NAMALWA (cell line): ENCODE results near the gene PLB1.

Experiments used
- DNase-seq: peaks from one replicate; pipeline ENCODE4 v3.0.0-alpha.2; 2015; ENCODE audit warnings: low spot score

PLB1 gene

DNA sequence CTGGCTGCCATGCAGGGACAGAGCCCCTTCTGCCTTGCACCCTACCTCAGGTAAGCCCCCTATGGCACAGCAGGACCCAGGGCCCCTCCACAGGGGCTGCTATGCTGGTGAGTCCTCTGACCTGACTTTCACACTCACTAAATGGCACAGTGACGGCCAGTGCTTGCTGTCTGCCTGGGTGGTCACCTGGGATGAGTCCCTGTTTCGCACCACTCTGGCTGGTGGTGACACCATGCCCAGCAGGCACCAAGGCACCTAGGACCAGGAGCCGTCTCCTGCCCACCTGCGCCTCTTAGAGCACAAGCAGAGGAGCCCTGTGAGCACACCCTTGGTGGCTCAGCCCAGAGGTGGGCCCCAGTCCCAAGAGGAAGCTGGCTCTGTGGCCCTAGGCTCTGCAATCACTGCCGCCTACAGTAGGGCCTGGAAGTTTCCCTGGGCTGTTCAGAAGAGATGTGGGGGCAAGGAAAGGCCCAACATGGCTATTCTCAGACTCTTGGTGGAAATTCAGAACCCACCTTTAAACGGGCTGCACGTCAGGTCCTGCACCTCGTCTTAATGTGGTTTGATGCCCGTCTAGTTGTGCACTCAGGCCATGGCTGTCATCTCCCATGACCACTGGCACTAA lies 96.0 kb downstream of the PLB1 start:
- DNase-seq, result no peak

DNA sequence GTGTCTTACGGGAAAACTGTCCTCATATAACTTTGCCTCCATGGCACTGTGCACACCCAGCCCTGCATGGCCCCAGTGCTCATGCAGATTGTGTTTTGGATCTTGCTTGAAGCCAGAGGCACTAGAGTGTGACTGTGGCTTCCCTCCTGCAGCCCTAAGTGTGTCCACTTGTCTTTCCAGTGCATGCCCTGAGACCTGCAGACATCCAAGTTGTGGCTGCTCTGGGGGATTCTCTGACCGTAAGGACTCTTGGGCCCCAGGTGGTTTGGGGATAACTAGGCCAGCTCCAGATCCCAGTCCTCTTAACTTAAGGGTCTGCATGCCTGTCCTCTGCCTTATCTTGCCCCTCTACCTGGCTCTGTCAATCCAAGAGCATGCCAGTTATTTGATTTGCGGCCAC lies 96.6 kb downstream of the PLB1 start:
- no peak for DNase-seq

DNA sequence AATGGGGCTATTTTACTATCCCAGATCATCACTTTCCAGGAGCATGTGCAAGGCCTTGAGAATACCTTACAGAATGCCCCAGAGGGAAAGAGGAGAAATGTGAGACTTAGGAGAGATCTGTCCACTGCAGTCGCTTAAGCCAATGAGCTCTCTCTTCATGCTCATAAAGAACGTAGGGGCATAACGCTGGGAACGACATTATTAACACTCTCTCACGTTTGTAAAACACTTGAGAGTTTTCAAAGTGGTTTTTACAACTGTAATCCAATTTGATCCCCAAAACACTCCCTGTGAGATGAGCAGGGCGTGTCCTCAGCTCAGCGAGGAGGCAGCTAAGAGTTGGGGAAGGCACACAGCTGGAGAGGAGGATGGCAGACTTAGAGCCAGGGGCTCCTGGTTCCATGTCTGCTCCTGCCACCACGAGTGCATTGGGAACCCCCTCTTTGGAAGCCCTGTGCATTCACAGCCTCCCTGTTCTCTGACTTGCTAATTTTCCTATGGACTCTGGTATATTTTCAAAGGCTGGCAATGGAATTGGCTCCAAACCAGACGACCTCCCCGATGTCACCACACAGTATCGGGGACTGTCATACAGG lies 97.4 kb downstream of the PLB1 start:
- DNase-seq, result no peak

DNA sequence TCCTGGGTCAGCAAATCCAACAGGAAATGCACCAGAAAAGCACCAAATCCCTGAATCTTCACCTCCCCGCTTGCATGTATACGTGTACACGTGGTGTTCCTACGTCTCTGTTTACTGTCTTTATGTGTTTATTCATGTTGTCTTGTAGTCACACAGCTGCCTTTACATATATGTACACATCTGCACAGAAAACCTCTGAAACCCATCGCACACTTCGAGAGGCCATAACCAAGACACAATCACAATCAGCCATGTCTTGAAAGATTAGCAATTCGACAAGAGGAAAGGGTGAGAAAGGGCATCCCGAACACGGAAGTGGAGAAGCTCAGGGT lies 98.1 kb downstream of the PLB1 start:
- DNase-seq, result no peak

DNA sequence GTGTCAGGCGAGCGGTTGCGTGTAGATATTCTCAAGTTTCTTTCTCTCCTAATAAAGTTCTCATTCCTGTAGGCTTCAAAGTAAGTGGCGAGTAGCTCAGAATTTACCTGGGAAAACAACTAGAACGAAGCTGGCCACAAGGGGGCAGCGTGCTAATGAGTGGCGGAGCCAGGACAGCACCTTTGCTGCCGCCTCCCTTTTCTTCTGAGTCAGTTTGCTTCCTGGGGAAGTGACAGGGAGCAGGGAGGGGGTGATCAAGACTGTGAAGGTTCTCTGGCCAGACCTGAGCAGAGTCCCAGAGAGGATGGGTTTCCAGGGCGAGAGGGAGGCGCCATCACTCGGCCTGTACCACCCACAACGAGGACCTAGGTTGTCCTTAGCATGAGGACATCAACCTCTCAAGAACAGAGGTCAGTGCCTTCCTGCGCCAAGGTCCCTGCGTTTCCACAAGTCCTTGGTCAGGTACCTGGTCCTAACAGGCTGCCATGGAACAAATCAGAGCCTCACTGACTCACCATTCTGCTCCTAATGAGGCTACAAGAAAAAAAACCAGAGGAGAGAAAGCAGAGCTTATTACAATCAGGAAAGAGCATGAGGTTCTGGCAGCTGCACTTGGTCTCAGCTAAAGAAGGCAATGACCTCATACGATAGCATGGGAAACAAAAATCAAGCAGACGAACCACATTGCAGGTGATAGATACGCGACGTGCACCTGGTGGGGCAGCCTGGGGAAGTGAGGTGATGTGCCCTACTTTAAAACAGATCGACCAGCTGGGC lies 98.7 kb downstream of the PLB1 start:
- DNase-seq, result peak; percentile 76

DNA sequence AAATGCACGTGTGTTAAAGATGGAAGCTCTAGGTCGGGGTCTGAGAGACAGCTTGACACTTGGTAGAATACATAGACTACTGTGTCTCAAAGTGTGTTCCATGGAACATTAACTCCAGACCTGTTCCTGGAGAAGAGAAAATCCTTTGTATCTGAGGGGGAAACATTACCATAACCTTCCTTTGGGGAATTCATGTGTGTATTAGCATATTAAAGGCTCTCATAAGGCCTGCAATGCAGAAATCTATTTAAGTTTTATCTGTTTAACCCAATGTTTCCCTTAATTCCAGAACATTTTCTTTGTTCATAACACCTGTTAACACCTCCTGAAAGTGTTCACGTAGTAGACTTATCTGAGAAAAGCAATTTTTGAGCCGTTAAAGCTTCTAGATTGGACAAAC lies 99.5 kb downstream of the PLB1 start:
- DNase-seq, result no peak

DNA sequence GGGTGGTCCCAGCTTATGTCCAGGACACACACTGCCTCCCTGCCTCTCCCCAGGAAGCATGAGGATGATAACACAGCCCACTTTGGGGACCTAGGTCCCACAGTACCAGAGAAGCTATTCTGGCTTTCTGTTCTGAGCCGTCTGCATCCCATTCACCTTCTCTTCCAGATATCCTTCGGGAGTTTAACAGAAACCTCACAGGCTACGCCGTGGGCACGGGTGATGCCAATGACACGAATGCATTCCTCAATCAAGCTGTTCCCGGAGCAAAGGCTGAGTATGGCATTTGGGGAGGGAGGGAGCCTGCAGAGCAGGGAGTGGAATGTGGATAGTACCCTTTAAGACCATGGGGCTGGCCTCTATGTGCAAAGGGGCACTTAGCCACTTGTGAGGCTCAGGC lies 102.6 kb downstream of the PLB1 start:
- DNase-seq, result no peak

DNA sequence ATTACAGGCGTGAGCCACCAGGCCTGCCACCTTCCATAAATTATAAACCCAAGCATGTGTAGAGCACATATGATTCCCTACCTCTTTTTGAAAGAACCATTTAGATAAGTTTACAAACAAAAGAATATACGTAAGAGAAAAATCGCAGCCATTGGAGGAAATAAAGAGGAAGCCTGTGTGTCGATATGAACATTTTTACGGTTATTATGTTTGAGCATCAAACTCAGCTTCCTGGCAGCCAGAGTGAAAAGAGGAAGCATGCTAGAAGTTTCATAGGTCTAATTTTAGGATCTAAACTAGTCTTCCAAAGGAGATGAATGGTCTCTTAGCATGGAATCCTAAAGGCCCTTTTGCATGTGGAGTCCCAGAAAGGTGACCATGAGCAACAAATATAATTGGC lies 104.3 kb downstream of the PLB1 start:
- DNase-seq, result no peak

DNA sequence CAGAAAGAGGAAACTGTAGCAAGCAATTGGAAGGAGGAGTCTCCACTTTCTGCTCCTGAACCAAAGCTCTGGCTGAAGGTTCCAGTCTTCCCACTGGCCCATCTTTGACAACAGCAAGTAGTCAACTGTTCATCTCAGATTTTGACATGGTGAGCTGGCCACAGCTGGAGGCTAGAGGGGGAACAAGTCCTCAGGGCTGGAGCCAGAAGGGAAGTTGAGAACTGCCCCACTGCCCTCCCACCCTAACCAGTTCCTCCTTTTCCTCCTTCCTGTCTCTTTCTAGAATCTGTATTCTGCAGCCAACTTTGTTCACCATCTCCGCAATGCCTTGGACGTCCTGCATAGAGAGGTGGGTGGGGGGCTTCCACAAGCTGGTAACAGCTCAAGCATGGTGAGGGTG lies 105.8 kb downstream of the PLB1 start:
- no peak for DNase-seq

DNA sequence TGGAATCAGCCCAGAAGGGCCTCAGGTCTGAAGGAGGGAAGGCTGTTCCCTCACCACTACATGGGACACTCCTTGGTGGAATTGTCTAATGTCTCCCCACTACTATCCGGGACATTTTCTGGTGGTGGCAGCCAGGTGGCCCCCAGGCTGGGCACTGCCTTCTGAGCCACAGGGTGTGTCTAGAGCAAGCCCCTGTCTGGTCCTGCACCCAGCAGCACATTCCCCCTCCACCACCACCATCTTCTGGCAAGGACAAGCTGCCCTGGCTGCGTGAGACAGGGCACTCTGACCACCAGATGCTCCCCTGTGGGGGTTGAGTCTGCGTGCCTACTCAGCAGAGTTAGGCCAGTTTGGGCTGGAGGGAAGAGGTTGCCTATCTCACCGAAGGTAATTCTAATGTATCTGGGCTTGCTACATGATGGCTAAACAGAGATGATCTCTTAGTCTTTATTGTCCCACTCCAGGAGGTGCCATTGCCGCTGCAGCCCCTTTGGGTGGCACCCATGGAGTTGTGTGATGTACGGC lies 106.3 kb downstream of the PLB1 start:
- no peak for DNase-seq

DNA sequence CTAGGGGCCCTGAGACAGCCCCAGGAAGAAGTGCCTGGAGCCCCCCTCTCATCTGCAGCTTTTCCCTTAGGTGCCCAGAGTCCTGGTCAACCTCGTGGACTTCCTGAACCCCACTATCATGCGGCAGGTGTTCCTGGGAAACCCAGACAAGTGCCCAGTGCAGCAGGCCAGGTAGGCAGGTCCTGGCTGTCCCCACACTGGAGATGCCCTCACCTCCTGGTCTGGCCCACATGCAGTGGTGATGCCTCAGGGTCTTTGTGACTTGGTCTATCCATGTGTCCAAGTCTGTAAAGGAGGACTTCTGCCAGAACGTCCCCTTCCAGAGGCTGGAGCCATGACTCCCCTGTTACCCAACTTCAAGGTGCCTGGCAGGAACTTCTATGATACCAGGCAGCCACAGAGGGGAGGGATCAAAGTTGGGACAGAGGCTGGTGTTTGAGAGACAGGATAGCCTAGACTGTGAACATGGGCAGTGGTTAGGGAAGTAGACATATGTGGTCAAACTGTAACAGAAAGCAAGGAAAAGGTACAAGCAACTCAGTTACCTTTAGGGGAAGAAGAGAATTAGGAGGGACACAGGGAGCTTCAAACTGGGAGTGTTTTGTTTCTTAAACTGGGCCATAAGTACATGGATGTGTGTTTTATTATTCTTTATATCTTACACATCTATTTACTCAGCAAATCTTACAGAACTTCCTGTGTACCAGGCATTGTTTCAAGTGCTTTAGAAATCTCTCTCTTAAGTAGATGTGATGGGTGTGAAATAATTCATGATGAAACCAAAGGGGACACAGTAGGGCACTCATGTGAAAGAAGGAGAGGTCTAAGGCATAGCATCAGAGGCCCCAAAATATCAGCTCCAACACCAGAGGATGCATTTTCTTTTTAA lies 107.1 kb downstream of the PLB1 start:
- DNase-seq, result no peak

DNA sequence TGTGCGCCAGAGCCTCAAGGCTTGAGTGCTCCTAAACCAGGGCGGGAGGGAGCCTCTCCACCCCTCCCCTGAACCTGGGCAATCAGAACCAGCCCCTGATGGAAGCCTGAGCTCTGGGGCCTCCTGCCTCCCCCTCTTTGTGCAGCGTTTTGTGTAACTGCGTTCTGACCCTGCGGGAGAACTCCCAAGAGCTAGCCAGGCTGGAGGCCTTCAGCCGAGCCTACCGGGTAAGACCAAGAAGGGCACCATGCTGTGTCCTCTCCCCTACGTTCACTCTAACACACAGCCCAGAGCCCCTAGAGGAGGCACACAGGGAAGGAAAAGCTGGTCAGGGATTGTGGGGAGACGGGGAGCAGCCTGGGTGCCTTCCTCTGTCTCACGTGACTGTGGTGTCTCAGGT lies 108.0 kb downstream of the PLB1 start:
- no peak for DNase-seq

DNA sequence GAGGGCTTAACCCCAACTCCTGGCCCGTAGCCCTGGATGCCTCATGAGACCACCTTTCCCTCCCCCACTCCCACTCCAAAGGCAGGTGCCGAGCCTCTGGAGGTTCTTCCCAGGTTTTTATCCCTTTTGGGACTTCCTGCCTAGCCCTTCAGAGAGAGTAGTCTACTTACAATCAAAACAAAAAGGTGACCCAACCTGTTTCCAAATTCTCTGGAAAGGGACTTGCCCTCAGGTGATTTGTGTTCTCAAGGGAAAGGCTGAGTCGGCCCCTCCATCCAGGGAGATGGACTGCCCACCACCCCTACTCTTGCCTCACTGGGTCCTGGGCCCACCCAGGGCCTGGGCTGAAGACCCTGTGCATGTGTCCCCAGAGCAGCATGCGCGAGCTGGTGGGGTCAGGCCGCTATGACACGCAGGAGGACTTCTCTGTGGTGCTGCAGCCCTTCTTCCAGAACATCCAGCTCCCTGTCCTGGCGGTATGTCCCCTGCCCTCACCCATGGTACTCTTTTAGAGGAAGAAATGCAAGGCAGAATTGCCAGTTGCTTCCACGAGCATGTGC lies 108.5 kb downstream of the PLB1 start:
- no peak for DNase-seq

DNA sequence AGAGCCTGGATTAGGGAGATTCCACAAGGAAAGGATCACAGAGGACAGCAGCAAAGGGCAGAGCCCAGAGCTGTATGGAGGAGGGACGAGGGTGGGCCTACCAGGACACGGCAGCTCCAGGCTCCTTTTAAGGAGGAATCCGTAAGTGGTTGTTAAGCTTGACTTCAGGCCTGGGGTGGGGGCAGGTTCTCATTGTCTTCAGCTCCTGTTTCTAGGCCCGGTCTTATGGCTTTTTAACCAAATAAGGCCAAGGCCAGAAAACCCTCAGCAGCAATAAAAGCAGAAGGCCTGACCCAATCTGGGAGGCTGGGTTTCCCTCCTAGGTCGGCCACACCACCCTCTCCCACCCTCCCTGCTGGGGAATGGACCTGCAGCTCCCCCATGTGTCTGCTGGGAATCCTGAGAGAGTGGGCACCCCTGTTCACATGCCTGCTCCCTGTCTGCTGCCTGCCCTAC lies 111.2 kb downstream of the PLB1 start:
- no peak for DNase-seq

DNA sequence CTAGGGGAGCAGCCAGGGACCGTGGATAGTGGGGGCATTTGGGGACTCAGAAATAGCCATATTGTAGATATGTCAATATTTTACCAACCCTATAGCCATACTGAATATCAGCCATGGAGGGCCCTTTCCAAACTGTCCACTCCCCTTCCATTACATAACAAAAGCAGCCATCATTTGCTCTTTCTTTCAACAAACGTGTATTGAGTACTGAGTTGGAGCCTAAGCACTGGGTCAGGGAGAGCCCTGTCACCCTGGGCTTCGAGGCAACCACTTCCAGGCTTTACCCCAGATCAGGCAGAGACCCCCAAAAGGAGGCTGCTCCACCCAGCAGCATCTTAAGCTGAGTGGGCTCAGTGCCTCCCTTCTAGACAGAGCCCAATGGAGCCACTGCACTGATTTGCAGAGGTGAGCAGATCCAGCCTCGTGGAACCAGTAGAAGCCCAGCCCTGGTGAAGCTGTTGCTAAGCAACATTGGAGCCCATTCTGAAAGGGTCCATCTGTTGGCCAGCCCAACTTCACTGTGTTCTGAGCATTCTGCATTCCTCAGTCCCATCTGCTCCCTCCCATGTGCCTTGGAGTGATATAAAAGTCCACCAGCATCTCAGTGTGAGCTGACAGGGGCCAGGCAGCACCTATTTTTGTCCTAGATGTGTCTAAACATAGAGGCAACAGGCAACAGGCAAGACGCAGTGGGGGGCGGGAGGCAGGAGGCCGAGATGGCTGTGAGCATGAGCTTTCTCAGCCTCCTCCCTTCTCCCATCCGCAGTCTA lies 112.1 kb downstream of the PLB1 start:
- no peak for DNase-seq

DNA sequence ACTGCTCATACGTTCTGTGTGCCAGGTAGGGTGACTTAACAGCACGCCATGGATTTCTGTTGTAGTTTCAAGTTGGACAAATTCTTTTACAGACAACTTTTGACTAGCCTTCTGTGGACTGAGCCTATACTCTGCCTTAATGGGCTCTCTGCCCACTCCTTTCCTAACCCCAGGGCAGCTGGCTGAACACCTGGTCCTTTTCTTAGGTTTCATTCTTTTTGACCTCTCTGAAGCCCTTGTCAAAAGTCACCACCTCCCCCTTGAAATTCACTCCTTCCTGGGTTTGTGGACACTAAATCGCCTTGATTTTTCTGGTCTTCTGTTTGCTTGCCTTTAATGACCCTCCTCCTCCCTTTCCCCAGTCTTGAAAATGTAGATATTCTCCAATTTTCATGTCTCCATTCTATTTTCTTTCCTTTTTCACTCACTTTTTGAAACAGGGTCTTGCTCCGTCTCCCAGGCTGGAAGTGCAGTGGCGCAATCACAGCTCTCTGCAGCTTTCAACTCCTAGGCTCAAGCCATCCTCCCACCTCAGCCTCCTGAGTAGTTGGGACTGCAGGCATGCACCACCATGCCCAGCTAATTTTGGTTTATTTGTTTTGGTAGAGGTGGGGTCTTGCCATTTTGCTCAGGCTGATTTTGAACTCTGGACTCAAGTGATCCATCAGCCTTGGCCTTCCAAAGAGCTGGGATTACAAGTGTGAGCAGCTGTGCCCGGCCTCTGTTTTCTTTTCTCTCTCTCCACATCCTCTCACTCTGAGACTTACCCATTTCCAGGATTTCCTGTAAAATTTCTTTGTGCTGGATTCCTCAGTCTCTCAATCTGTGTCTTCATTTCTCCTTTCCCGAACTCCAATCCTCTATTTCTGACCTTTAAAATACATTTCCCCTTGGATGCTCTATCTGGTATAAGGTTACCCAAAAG lies 112.9 kb downstream of the PLB1 start:
- DNase-seq, result no peak

DNA sequence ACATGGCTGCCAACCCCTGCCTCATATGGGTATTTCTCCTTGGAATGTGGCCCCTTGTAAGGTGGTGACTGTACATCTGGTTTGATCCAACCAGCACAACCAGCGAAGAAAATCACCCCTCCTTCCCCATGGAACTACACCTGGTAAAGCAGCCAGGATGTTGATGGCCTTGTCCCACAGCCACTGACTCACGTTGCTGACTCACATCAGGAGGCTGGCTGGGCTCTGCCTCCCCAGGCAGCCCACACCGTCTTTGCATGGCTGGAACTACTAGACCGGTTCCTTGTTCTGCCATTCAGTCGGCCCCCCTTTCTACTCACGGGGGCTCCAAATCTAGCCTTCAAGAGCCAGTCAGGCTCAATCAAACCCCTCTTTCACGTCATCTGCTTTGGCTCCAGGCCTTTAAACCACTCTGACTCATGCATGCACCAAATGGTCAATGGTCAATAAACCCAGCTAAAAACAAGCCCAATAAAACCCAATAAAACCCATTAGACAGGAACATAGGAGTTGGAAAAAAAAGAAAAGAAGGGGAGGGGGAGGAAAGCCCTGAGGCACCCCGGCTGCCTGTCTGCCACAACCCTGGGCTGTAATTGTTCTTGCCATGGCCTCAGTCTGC lies 114.8 kb downstream of the PLB1 start:
- no peak for DNase-seq

DNA sequence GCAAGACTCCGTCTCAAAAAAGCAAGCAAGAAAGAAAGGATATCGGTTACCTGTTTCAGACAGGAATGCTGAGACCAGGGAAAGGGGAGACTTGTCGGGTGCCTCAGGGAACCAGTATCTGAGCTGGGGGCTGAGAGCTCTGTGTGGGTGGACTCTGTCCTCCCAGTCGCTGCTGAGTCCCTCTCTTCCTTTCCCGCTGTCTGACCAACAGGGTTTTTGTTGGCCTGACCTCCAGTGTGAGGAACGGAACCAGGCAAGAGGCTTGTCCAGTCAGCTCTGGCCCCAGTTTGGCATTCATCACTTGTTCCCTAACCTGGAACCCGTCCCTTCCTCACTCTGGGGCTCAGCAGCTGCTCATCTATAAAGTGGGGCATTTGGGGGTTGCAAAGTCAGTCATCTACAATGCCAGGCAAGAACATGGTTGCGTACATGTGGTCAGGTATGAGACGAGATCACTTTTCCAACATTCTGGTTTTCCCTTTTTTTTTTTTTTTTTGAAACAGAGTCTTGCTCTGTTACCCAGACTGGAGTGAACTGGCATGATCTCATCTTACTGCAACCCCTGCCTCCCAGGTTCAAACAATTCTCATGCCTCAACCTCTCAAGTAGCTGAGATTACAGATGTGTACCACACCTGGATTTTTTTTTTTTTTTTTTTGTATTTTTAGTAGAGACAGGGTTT lies 116.4 kb downstream of the PLB1 start:
- no peak for DNase-seq

DNA sequence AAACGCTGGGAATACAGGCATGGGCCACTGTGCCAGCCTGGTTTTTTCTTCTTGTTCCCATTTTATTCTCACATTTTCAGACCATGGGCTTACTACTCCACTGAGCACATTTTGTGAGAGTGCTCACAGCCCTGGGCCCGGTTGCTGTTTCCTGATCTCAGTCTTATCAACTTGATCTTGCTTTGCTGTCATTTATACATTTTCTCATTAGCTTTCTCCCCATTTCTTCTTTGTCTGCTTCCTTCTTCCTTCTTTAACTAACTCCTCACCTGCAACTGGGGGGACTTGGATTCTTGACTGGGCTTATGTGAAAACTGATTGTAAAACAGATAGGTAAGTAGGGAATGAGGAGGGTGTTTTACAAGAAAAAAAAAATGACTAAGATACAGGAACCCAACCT lies 117.3 kb downstream of the PLB1 start:
- no peak for DNase-seq
